IMR-90 (cell line): ENCODE results near the gene TRIM47. TPM values are rescaled to one million over a fixed set of nuclear protein-coding genes. Genes with fewer than 3 reads are reported as not detected.

ENCODE experiments used
- ATAC-seq: fragments of 200-7000 bp; cut with Tn5 transposase; 2 replicates; pipeline ENCODE4 v1.9.1; 2020; ENCODE audit warnings: low read depth, mild to moderate bottlenecking, moderate library complexity
- BruUV-seq: library from RNA; stranded (reverse); fragments of 400-500 nt; replicated peaks from 2 replicates; lab custom pipeline; 2021; lab: Mats Ljungman, UMichigan
- CTCF ChIA-PET: fragments of 300-600 bp; formaldehyde crosslinking; extraction: SDS; loops from one replicate; lab custom pipeline; 2021; ENCODE audit warnings: antibody characterized with exemption; lab: Yijun Ruan, JAX
- POLR2A ChIA-PET: fragments of 300-600 bp; sonication (Branson Sonifier 250); formaldehyde crosslinking; loops from one replicate; lab custom pipeline; 2022; ENCODE audit warnings: antibody characterized with exemption; ENCODE audit not compliant: unreplicated experiment; lab: Charles Lee
- DNase-seq: peaks from one replicate; pipeline ENCODE4 v3.0.0; 2013
- H2AFZ ChIP-seq: replicated peaks from 2 replicates; pipeline ENCODE3; 2013; ENCODE audit warnings: low read length, mild to moderate bottlenecking; ENCODE audit not compliant: poor library complexity
- H2AK5ac ChIP-seq: 2 replicates; pipeline ENCODE4 v1.6.1; 2013; ENCODE audit warnings: low read depth, low read length, inconsistent platforms
- H2AK9ac ChIP-seq: replicated peaks from 2 replicates; pipeline ENCODE3; 2013; ENCODE audit warnings: mild to moderate bottlenecking, low read depth, low read length, moderate library complexity; ENCODE audit not compliant: poor library complexity
- H2BK120ac ChIP-seq: 2 replicates; pipeline ENCODE4 v1.6.1; 2013; ENCODE audit warnings: low read depth, low read length, inconsistent platforms
- H2BK15ac ChIP-seq: 3 replicates; pipeline ENCODE4 v1.6.1; 2013; ENCODE audit warnings: low read depth, low read length, inconsistent platforms
- H2BK20ac ChIP-seq: 2 replicates; pipeline ENCODE4 v1.6.1; 2013; ENCODE audit warnings: low read depth, mild to moderate bottlenecking, inconsistent platforms, low read length, moderate library complexity
- H2BK5ac ChIP-seq: 2 replicates; pipeline ENCODE4 v1.6.1; 2013; ENCODE audit warnings: mild to moderate bottlenecking, low read depth, low read length, inconsistent platforms; ENCODE audit not compliant: poor library complexity, severe bottlenecking
- H3K14ac ChIP-seq: replicated peaks from 2 replicates; pipeline ENCODE4 v1.6.1; 2013; ENCODE audit warnings: low read depth, low read length, inconsistent platforms
- H3K18ac ChIP-seq: 2 replicates; pipeline ENCODE4 v1.6.1; 2013; ENCODE audit warnings: low read depth, low read length, control low read depth
- H3K23ac ChIP-seq: 2 replicates; pipeline ENCODE4 v1.6.1; 2013; ENCODE audit warnings: low read depth, low read length, inconsistent platforms
- H3K27ac ChIP-seq: 2 replicates; pipeline ENCODE4 v1.5.1; 2013; ENCODE audit warnings: mild to moderate bottlenecking, control low read depth, low read length; ENCODE audit not compliant: insufficient read depth
- H3K27me3 ChIP-seq: 2 replicates; pipeline ENCODE4 v1.6.1; 2013; ENCODE audit warnings: low read length; ENCODE audit not compliant: control insufficient read depth, insufficient read depth
- H3K36me3 ChIP-seq: 2 replicates; pipeline ENCODE4 v1.6.1; 2013; ENCODE audit warnings: low read length, mixed read lengths; ENCODE audit not compliant: control insufficient read depth, insufficient read depth
- H3K4ac ChIP-seq: 2 replicates; pipeline ENCODE4 v1.6.1; 2013; ENCODE audit warnings: low read depth, low read length, inconsistent platforms
- H3K4me1 ChIP-seq: 2 replicates; pipeline ENCODE4 v1.6.1; 2013; ENCODE audit warnings: low read length, mixed read lengths; ENCODE audit not compliant: control insufficient read depth, insufficient read depth
- H3K4me2 ChIP-seq: 2 replicates; pipeline ENCODE4 v1.6.1; 2013; ENCODE audit warnings: low read depth, mild to moderate bottlenecking, control low read depth, low read length, moderate library complexity
- H3K4me3 ChIP-seq: 2 replicates; pipeline ENCODE4 v1.5.1; 2013; ENCODE audit warnings: low read depth, mild to moderate bottlenecking, control low read depth, low read length, moderate library complexity; ENCODE audit not compliant: insufficient read depth
- H3K56ac ChIP-seq: 2 replicates; pipeline ENCODE4 v1.6.1; 2013; ENCODE audit warnings: low read length, inconsistent platforms; ENCODE audit not compliant: insufficient read depth; ENCODE audit errors: extremely low read depth
- H3K79me1 ChIP-seq, 2 experiments: 2 replicates each; pipeline ENCODE4 v1.6.1; 2013; ENCODE audit warnings: low read length in 2 of 2, inconsistent platforms in 1 of 2, low read depth in 1 of 2
- H3K9ac ChIP-seq: 2 replicates; pipeline ENCODE4 v1.6.1; 2013; ENCODE audit warnings: low read depth, low read length, control low read depth
- H3K9me1 ChIP-seq: 2 replicates; pipeline ENCODE4 v1.6.1; 2013; ENCODE audit warnings: low read length, inconsistent platforms; ENCODE audit not compliant: insufficient read depth
- H3K9me3 ChIP-seq: 2 replicates; pipeline ENCODE4 v1.6.1; 2013; ENCODE audit warnings: low read length; ENCODE audit not compliant: control insufficient read depth, insufficient read depth
- H4K20me1 ChIP-seq: 2 replicates; pipeline ENCODE4 v1.6.1; 2013; ENCODE audit warnings: low read length, inconsistent platforms; ENCODE audit not compliant: insufficient read depth
- H4K5ac ChIP-seq: 2 replicates; pipeline ENCODE4 v1.6.1; 2013; ENCODE audit warnings: mild to moderate bottlenecking, low read depth, low read length, control low read depth
- H4K8ac ChIP-seq, 2 experiments: 2 replicates each; pipeline ENCODE4 v1.6.1; 2013; ENCODE audit warnings: low read depth in 2 of 2, low read length in 2 of 2, control low read depth in 1 of 2, inconsistent platforms in 1 of 2
- H4K91ac ChIP-seq: 2 replicates; pipeline ENCODE4 v1.6.1; 2013; ENCODE audit warnings: low read depth, low read length, inconsistent platforms; ENCODE audit not compliant: insufficient read depth
- BHLHE40 ChIP-seq: fragments of 150-350 bp; IDR thresholded peaks from 2 replicates; pipeline ENCODE4 v1.6.1; 2016; ENCODE audit warnings: mild to moderate bottlenecking, low read depth, low read length
- CEBPB ChIP-seq: IDR thresholded peaks from 2 replicates; pipeline ENCODE4 v1.6.1; 2012; ENCODE audit warnings: low read depth, low read length, improper control_type of control experiment
- MAZ ChIP-seq: IDR thresholded peaks from 2 replicates; pipeline ENCODE4 v1.6.1; 2012; ENCODE audit warnings: low read depth, mild to moderate bottlenecking, low read length, improper control_type of control experiment, moderate library complexity, borderline replicate concordance
- RFX5 ChIP-seq: IDR thresholded peaks from 2 replicates; pipeline ENCODE4 v1.8.0; 2012; ENCODE audit warnings: low read depth, mild to moderate bottlenecking, low read length, moderate library complexity
- WGBS, 2 experiments: methylation state at CpG; one replicate each; pipeline versions ENCODE4 v1.1.5 to v1.1.7; 2013; ENCODE audit warnings: missing lambda C conversion rate in 2 of 2; ENCODE audit not compliant: insufficient read length in 1 of 2; ENCODE audit errors: extremely low coverage in 2 of 2; 5-methylcytosine and 5-hydroxymethylcytosine counted together
- dilution Hi-C: fragments of 300-500 bp; cut with HindIII; formaldehyde crosslinking; loops from one replicate; pipeline ENCODE4 v1.14.3; 2018; ENCODE audit warnings: low sequenced_read_pairs; ENCODE audit not compliant: unreplicated experiment
- in situ Hi-C: fragments of 300-500 bp; cut with MboI; formaldehyde crosslinking; loops from 3 replicates; pipeline ENCODE4 v1.14.3; 2019; ENCODE audit warnings: low sequenced_read_pairs, inconsistent platforms, mixed read lengths
- intact Hi-C: fragments of 100-400 bp; cut with micrococcal nuclease; formaldehyde crosslinking; loops from 2 replicates; pipeline ENCODE4 v1.10.0; 2022
- polyA plus RNA-seq, 3 experiments: library from polyadenylated mRNA; depleted of rRNA; stranded (reverse); fragments of >200 nt; gene quantifications; 2 replicates each; pipeline ENCODE4 v1.2.3, GENCODE V29; 2012; ENCODE audit warnings: low replicate concordance in 1 of 3
- total RNA-seq: library from RNA; depleted of rRNA; stranded (reverse); fragments of >200 nt; gene quantifications from 2 replicates; pipeline ENCODE4 v1.2.3, GENCODE V29; 2012
- TF ChIP-seq, protein P1 (sequence below): conservative IDR thresholded peaks from 2 replicates; pipeline ENCODE4 v1.5.1; 2012; ENCODE audit warnings: mild to moderate bottlenecking, low read depth, low read length, improper control_type of control experiment

Gene TRIM47
- total and polyA plus RNA-seq, 2 of the 4 experiments (the other 2 are of a cell fraction) = 1.4 to 7.5 TPM

- H4K20me1 ChIP-seq = no peaks in the 10 kb centered on the region; the same call in 1 of the 2 replicates
- H4K91ac ChIP-seq = no peak overlapping the region
- WGBS, 2 experiments = 60% methylated on average over 1 of the region's 6 CpGs; no CpG with 5 or more reads in 1 of the 2 experiments
- no peaks in the 10 kb centered on the region for H3K79me1 ChIP-seq
- in situ Hi-C loops = no loop called here
- peak overlapping the region; percentile 35; the same call in 1 of the 2 replicates for H3K14ac ChIP-seq
- H3K9me1 ChIP-seq = 0 out of 2 replicates have a peak, but pooled peaks cover 5% of the 10 kb centered on the region
- no peak overlapping the region for H2BK120ac ChIP-seq
- CTCF ChIA-PET = no interaction called here
- ATAC-seq = 0 out of 2 replicates have a peak, but pooled peaks have one; percentile 29
- intact Hi-C loops = no loop called here
- no peak overlapping the region for H3K4ac ChIP-seq
- H3K27me3 ChIP-seq = no peaks in the 10 kb centered on the region
- no peak overlapping the region for H2BK20ac ChIP-seq
- H2AK5ac ChIP-seq = no peak overlapping the region
- DNase-seq = no peak
- H4K5ac ChIP-seq = no peak overlapping the region
- dilution Hi-C loops = no loop called here
- H3K4me3 ChIP-seq = no peak overlapping the region
- H3K23ac ChIP-seq = peak overlapping the region; percentile 56; the same call in 1 of the 2 replicates
- POLR2A ChIA-PET = no interaction called here
- no peak overlapping the region for H2BK15ac ChIP-seq
- no peak overlapping the region for H3K56ac ChIP-seq
- peak overlapping the region; percentile 42 for H2AK9ac ChIP-seq
- no TSS peak for BruUV-seq
- TF ChIP-seq RFX5 (no peak), BHLHE40 (no peak), CEBPB (no peak), MAZ (no peak)
- TF ChIP-seq, protein P1, sequence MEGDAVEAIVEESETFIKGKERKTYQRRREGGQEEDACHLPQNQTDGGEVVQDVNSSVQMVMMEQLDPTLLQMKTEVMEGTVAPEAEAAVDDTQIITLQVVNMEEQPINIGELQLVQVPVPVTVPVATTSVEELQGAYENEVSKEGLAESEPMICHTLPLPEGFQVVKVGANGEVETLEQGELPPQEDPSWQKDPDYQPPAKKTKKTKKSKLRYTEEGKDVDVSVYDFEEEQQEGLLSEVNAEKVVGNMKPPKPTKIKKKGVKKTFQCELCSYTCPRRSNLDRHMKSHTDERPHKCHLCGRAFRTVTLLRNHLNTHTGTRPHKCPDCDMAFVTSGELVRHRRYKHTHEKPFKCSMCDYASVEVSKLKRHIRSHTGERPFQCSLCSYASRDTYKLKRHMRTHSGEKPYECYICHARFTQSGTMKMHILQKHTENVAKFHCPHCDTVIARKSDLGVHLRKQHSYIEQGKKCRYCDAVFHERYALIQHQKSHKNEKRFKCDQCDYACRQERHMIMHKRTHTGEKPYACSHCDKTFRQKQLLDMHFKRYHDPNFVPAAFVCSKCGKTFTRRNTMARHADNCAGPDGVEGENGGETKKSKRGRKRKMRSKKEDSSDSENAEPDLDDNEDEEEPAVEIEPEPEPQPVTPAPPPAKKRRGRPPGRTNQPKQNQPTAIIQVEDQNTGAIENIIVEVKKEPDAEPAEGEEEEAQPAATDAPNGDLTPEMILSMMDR = peak; percentile 18; the same call in 1 of the 2 replicates
- no peak overlapping the region for H2AFZ ChIP-seq
- no peaks in the 10 kb centered on the region for H3K9me3 ChIP-seq
- H3K4me2 ChIP-seq = no peak overlapping the region
- H3K18ac ChIP-seq = no peak overlapping the region
- no peak overlapping the region for H2BK5ac ChIP-seq
- peaks cover 12% of the 10 kb centered on the region for H3K36me3 ChIP-seq
- H3K9ac ChIP-seq = no peak overlapping the region
- no peak overlapping the region for H4K8ac ChIP-seq
- H3K27ac ChIP-seq = no peak overlapping the region
- no peaks in the 10 kb centered on the region for H3K4me1 ChIP-seq
Observed at GRCh38 chr17:75927286-75927922, 49.0 kb upstream of the TRIM47 start.
